Stimulated activated CD8-positive, alpha-beta memory T cell treated with anti-CD3 and anti-CD28 coated beads, Interleukin-7, amount 100 ng/mL, for 1 hour (primary cell): ENCODE results near the gene ABI2.
"Not testable (repeated sequence)": the region's sequence is repeated elsewhere in the genome, so short reads cannot be mapped to it uniquely, and the experiment has no call there.

Experiments
- DNase-seq, 2 donors: peaks; one replicate each; pipeline ENCODE4 v3.0.0-alpha.2; 2020; ENCODE audit warnings: low read depth in 2 of 2

ABI2 gene

DNA sequence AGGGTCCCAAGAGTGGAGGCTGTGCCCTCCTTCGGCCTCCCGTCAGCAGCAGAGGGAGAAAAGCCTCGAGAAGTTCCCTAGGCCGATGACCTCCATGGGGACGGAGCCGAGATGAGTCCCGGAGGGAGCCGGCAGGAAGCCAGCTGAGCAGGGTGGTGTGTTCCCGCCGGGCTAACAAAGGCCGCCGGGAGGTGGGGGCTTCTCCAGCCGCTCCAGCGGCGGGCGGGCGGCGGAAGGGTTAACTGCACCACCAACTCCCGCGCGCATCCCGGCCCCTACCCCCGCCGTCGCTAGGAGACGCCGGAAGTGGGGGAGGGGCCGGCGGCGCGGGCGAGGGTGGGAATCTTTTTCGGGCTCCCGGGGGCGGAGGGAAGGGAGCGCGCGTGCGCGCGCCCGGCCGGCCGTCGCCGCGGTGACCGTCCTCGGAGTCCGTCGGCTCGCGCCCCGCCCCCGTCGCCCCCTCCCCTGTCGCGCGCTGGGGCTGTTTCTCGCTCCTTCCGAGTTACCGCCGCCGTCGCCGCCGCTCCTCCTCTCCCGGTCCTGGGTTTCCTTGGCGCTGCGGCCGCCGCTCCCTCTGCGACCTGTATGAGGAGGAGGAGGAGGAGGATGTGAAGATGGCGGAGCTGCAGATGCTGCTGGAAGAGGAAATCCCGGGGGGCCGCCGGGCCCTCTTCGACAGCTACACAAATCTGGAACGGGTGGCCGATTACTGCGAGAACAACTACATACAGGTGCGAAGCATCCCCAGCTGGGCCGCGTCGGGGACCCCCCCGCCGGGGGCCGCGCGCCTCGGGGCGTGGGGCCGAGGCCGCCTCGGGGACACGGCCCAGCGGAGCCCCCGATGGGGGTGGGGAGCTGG lies at the start of gene ABI2:
TSS of gene ABI2 (plus strand) at position 494 of the 859 bp plus-strand sequence. CDS start at position 615, 121 bp downstream.
- peak; percentile 29 to 32 for DNase-seq

DNA sequence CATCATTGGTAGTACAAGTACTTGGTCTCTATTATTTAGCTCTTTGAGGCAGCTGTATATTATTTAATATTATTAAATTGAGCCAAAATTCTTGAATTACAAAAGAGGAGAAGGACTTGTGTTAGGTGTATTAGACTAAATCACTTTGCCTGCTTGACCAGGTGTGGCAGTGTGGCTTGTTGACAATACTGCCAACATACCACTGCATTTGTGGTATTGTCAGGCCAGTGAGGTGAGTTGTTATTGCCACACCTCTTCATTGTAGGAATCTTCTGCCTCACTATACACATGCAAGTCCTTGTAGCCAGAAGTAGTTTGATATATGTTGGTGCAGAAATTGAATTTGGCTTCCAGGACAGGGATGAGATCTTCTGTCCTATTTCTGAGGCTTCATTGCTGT lies 48.9 kb upstream of the ABI2 start:
- DNase-seq: no peak

DNA sequence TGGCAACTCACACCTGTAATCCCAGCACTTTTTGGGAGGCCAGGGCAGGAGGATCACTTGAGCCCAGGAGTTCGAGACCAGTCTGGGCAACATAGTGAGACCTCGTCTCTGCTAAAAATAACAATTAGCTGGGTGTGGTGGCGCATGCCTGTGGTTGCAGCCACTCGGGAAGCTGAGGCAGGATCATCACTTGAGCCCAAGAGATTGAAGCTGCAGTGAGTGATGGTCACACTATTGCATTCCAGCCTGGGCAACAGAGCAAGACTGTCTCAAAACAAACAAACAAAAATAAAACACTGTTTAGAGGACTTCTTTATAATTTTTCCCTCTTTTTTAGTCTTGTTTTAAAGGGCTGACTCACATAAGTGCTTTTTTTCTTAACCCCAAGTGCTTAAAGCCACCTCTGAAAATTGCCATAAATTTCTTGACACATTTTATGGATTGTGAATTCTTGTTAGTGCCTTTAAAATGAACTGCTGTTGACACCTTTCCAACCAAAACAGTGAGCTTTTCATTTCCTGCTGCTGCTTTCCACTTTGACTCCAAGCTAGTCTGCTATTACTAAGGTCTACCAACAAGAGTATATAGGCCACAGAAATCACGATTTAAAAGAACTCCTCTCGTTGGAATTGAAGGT lies 47.6 kb upstream of the ABI2 start:
- DNase-seq: no peak

DNA sequence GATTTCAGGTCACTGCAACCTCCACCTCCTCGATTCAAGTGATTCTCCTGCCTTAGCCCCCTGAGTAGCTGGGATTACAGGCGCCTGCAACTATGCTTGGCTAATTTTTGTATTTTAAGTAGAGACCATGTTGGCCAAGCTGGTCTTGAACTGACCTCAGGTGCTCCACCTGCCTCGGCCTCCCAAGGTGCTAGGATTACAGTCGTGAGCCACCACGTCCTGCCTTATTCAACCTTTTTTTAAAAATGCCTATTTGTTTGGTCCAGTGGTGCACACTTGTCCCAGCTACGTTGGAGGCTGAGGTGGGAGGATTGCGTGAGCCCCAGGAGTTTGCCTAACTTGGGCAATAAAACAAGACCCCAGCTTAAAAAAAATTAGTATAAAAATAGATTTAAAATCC lies 46.1 kb upstream of the ABI2 start:
- DNase-seq: no peak

DNA sequence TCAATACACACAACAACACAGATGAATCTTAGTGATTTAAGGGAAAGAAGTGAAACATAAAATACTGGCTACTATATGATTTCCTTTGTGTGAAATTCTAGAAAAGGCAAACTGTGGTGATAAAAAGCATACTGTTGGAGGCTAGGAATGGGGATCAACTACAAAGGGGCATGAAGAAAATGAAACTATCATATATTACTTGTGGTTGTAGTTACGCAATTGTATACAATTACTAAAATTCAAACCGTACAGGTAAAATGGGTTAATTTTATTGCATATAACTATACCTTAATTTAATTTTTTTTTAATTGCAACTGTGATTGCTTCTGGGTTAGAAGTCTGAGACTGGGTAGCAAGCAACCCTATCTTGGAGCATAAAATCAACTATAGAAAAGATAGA lies 41.7 kb upstream of the ABI2 start:
- no peak for DNase-seq

DNA sequence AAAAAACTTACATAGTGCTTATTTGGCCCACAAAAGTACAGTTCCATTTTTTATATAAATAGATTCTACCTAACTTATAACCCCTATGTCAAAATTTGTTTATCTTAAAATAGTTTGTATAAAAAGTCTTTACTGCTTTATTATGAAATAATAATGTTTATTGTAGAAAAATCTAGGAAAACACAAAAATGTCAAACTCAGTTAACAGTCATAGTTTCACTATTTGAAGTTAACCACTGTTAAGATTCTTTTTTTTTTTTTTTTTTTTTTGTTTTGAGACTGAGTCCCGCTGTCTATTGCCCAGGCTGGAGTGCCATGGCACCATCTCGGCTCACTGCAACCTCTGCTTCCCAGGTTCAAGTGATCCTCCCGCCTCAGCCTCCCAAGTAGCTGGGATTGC lies 26.5 kb upstream of the ABI2 start:
- no peak for DNase-seq

DNA sequence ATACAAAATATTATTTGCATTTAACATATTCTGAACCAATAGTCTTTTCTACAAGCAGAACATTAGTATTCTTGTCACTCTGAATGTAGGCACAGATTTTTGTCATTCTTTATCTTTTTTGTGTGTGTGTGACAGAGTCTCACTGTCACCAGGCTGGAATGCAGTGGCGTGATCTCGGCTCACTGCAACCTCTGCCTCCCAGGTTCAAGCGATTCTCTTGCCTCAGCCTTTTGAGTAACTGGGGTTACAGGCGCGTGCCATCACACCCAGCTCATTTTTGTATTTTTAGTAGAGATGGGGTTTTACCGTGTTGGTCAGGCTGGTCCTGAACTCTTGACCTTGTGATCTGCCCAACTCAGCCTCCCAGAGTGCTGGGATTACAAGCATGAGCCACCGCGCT lies 25.6 kb upstream of the ABI2 start:
- DNase-seq: not testable (repeated sequence)

DNA sequence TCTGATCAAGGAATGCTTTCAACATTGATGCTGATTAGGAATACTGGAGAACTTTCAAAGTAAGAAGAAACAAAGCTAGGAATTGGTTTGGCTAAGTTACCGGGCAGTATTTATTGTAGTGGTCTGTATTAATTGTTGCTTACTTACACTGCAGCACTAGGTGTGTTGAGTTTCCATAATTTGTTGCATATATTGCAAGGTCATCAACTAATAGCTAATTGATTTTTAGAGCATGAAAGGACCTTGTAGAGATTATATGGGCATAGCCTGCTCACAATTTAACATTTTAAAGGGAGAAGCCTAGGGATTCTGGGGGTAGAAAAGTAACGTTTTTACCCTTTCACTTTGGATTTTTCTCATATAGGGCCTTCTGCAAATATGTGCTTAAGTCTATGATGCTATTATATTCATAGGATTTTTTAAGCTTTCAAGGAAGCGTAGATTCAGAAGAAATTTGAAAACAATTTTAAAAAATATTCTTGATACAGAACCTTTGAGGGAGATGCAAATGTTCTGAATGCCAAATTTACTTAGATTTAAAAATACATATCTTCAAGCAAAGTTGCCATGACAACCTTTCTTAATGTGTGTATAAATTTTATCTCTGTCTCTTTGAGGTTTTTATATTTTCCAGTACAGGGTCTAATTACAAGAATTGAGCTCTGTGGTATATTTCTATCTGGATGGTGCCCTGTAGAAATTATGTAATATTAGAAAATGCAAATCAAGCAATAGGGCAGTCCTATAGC lies 17.3 kb upstream of the ABI2 start:
- DNase-seq: no peak

DNA sequence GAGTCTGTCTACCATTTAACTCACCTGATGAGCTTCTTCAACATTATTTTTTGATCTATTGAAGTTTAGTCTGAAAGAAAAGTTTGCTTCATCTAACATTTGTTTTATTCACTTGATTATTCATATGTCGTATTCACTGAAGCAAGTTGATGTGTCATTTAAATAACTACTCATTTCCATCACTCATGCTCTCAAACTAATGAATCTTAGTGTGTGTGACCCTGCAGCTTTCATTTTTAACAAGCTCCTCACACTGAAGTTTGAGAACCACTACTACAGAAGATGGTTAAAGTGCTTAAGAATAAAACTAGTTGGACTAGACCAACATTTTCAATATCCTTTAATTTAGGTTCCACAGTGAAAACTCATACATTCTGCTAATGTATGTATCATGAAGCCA lies 1.8 kb upstream of the ABI2 start:
- DNase-seq: no peak

DNA sequence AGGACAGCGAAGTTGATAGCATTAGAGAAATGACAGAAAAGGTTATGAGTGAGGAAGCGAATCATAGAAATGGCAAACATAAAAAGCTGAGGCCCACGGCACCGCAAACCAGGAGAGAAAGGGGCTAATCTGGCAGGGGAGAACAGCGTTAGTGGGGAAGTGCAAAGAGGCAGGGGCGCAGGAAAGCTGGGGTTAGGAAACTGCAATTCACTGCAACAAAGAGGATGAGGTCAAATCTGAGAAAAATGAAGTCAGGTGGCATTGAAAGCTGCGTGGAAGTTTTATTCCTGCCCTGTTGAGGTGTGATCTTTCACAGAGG lies 653 bp upstream of the ABI2 start:
- DNase-seq: no peak

DNA sequence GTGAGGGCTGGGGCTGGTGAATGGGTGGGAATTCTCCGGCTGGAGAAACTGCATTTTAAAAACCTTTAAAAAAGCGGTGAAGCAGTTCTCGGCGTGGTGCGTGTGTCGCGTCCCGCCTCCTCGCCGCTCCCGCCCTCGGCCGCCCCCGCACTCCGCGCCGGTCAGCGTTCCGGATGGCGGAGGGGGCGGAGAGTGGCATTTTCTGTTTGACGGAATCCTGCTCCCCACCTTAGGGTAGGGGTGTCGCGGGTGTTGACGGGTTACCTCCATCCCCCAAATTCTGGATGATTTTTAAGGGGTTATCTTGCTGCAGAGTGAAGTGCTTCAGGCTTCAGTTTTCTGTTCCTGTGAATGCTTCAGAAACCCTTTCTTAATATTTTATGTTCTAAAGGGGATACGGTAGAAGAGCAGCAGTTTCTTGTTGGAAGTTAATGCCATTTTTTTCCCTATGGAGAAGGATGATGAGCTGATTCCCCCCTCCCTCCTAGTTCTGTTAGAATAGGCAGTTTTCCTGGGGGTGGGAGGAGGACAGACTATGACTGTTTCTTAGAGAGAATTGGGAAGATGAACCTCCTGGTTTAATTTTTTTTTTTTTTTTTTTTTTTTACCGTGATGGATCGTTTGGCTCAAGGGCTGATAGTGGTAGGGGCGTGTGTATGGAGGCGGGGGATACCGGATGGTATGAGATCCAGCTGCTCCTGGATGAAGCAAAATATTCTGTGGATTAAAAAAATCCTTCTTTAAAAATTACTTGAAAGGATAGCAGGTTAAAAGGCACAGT lies 756 bp downstream of the ABI2 start:
- DNase-seq: no peak

DNA sequence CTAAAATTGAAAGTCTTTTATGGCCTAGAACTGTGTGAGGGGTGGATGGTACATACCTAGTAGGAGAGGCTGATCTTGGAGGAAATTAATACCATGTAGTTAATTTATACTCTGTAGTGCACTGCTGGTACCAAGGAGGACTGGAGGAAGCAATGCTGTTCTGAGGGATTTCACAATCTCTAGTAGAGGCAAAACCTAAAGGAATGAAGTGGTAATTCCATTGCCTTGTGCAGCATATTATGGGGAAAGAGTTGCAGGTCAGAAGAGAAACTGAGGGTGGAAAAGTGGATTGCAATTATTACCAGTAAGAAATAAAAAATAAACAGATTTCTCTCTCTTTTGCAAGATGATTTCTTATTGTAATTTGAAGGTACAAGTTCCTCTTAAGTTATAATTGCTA lies 2.2 kb downstream of the ABI2 start:
- no peak for DNase-seq

DNA sequence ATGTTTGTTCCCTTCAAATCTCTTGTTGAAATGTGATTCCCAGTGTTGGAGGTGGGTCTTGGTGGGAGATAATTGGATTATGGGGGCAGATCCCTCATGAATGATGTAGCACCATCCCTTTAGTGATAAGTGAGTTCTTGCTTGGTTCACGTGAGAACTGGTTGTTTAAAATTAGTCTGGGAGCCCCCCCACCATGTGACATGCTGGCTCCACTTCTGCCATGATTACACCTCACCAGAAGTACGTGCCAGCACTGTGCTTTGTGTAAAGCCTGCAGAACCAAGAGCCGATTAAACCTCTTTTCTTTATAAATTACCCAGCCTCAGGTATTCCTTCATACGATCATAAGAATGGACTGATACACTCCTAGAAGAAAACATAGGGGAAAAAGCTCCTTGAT lies 10.1 kb downstream of the ABI2 start:
- DNase-seq: no peak

DNA sequence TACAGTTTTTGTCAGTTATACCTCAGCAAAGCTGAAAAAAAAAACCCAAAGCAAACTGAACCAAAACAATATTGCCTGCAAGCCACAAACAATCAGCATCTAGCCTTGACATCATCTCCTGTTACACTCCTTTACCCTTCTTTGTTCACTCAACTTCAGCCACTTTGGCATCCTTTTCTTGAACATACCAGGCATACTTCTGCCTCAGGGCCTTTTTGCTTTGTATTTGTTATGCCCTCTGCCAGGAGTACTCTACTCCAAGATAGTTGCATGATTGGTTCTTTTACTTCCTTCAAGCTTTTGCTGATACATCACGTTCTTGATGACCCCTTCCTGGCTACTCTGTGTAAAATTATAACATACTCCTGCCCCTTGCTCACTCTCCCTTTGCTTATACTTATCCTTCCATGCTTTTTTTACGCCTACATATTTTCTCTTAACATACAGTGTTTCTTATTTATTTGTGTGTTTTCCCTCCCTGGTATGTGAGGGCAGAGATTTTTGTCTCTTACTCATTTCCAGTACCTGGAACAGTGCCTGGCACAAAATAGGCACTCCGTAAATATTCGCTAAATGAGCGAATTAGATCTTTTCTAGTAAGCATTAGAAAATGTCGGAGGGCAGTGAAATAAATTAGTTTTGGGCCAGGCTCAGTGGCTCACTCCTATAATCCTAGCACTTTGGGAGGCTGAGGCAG lies 12.7 kb downstream of the ABI2 start:
- no peak for DNase-seq

DNA sequence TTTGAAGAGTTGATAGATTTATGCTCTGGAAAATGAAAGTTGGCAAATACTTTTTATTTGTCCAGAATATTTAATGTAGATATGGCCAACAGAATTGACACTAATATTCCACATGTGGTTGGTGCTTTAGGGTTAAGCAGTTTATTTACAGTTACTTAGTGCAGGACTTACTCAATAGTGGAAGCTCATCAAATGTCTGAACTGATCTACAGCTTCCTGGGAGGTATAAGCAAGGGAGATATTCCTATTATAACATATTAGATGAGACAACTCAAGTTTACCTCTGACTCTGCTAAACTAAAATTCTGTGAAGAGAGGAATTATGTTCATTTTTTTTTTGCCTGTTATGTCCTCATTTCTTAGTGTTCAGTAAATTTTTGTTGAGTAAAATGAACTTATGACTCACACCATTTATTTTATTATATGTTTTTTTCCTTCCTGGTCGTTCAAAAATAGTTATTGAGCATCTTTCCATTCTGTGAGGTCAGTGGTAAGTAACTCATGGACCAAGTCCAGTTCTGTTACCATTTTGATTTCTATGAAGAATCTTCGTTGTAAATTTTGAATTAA lies 13.6 kb downstream of the ABI2 start:
- DNase-seq: no peak

DNA sequence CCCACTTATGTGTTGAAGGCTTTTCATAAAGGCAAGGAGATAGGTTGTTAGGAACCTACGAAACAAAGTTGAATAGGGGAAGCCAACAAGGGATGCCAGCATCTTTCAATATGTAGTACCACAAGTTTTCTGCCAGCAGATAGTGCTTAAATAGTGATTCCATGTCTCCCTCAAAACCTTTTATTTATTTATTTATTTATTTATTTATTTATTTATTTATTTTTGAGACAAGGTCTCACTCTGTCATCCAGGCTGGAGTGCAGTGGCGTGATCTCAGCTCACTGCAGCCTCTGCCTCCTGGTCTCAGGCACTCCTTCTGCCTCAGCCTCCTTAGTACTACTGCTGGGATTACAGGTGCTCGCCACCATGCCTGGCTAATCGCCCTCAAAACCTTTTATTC lies 14.2 kb downstream of the ABI2 start:
- DNase-seq: not testable (repeated sequence)

DNA sequence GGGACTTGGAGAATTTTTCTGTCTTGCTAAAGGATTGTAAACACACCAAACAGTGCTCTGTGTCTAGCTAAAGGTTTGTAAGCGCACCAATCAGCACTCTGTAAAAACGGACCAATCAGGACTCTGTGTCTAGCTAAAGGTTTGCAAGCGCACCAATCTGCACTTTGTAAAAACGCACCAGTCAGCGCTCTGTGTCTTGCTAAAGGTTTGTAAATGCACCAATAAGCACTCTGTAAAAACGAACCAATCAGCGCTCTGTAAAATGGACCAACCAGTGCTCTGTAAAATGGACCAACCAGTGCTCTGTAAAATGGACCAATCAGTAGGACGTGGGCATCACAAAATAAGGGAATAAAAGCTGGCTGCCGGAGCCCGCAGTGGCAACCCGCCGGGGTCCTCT lies 16.5 kb downstream of the ABI2 start:
- DNase-seq: no peak

DNA sequence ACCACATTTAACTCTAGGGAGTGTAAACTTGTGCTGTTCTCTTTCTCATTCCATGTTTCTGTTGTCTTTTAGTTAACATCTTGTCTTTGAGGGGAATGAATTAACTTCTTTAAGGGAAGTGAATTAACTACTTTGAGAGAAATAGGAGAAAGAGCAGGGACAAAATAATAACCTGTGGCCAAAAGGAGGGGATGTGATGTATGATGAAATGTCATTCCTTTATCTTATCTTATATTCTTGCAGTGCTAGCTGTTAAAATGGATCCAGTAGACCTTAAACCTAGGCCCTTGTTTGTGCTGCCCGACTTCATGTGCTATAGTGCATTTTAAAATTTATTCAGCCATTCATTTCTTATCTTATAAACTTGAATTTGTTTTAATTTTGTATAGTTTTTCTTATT lies 18.4 kb downstream of the ABI2 start:
- no peak for DNase-seq

DNA sequence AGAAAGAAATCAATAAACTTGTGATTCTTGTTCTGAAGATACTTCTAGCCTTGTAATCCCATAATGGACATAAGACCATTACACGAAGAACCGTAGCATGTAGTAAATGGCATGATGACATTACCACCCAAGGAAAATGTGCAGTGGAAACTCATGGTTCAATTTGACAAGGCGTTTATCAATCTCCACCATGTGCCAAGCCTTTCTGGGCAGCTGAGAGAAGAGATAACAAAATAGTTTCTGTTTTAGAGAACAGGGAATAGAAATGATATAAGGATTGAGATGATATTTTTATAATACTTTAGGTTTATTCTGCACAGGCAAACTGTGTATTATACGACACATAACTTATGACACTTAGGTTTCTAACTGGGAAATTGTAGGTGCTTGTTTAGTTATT lies 19.2 kb downstream of the ABI2 start:
- DNase-seq: no peak

DNA sequence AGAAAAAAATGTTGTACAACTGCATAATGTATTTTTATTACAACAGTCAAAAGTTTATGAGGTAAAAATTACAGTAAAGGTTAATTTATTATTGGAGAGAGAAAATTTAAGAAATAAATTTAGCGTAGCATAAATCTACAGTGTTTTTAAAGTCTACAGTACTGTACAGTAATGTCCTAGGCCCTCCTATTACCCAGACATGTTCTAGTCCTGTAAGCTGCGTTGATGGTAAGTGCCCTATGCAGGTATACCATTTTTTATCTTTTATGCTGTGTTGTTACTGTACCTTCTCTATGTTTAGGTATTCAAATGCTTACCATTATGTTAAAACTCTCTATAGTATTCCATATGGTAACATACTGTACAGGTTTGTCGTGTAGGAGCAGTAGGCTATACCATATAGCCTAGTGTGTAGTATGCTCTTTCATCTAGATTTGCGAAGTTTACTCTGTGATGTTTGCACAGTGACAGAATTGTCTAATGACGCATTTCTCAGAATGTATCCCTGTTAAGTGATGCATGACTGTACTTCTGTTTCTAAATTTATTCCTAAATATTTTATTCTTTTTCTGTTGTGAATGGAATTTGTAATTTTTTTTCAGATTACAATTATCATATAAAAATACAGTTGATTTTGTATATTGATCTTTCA lies 24.5 kb downstream of the ABI2 start:
- no peak for DNase-seq

DNA sequence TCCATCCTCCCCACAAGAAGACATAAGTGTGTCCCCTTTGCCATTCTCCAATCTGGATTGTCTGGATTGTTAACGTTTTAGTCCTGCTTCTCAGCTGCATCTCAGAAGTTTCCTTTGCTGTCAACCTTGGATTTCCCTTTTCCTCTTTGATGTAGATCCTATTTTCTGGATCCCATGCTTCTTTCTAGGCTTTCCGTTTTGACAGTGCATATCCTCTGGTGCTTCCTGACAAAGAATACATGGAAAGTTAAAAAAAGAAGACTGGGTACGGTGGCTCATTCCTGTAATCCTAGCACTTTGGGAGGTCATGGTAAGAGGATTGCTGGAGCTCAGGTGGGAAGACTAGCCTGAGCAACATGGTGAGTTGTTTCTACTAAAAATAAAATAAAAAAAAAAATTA lies 26.8 kb downstream of the ABI2 start:
- no peak for DNase-seq
